GM12864 (cell line): ENCODE results near the gene PPFIA1.

Experiments used
- DNase-seq: peaks from one replicate; pipeline ENCODE4 v3.0.0-alpha.2; 2011; ENCODE audit warnings: low read depth
- H3K4me3 ChIP-seq: 2 replicates; pipeline ENCODE4 v1.5.1; 2011; ENCODE audit warnings: mild to moderate bottlenecking, low read depth, low read length, control low read depth
- TF ChIP-seq, protein P1 (sequence below): IDR thresholded peaks from 2 replicates; pipeline ENCODE4 v1.5.1; 2011; ENCODE audit warnings: low read depth, mild to moderate bottlenecking, moderate library complexity, low read length, control low read depth, inconsistent platforms; ENCODE audit errors: missing control alignments

Gene PPFIA1

DNA sequence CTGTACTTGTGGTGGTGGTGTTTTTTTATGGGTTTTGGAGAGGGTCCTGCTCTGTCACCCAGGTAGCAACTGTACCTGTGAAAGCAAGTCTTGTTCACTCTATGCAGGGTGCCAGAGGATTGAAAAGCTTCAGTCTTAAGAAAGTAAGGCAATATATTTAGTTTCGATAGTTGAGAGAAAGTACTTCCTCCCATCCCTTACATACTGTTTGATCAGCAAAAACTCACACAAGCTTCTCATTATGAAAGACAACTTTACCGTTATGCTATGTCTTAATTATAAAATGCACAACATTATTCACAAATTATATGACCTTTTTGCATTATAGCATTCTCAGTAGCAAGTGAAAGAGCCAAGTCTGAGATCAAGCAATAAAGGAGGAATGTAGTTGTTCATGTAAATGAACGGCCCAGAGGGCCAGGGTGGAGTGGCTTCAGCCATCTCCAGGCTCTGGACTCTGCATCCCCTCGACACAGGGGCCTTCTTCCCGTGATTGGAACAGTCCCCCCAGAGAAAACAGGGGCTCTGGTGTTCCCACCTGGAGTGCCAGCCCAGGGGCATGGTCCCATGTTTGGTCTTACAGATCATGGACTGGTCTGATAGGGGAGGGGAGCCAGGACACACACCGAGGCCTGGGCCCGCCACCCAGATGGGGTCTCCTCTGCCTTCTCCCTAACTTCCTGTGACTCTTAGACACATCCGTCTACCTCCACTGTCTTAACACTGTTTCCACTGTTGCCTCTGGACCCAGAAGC, 89.1 kb downstream of the PPFIA1 start:
- TF ChIP-seq, protein P1, sequence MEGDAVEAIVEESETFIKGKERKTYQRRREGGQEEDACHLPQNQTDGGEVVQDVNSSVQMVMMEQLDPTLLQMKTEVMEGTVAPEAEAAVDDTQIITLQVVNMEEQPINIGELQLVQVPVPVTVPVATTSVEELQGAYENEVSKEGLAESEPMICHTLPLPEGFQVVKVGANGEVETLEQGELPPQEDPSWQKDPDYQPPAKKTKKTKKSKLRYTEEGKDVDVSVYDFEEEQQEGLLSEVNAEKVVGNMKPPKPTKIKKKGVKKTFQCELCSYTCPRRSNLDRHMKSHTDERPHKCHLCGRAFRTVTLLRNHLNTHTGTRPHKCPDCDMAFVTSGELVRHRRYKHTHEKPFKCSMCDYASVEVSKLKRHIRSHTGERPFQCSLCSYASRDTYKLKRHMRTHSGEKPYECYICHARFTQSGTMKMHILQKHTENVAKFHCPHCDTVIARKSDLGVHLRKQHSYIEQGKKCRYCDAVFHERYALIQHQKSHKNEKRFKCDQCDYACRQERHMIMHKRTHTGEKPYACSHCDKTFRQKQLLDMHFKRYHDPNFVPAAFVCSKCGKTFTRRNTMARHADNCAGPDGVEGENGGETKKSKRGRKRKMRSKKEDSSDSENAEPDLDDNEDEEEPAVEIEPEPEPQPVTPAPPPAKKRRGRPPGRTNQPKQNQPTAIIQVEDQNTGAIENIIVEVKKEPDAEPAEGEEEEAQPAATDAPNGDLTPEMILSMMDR, result no peak
- DNase-seq, result no peak
- no peak overlapping the region for H3K4me3 ChIP-seq

DNA sequence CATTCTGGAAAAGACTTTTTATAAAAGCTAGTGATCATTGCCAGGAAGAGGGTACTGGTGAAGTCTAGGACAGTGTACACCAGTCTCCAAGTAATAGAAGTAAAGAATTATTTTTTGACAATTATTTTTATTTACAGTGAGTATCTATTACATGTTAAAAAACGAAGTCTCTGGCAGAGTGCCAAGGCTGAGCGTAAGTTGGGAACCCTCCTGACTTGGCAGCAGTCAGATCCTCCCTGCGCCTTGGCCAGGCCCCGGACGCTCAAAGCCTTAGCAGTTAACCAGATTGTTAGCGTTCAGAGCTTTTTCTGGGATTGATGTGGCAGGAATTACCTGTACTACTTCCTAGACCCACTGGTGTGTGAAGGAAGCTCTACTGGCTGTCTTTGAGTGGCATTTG, 89.7 kb downstream of the PPFIA1 start:
- TF ChIP-seq, protein P1, result no peak
- no peak for DNase-seq
- H3K4me3 ChIP-seq, result no peak overlapping the region

DNA sequence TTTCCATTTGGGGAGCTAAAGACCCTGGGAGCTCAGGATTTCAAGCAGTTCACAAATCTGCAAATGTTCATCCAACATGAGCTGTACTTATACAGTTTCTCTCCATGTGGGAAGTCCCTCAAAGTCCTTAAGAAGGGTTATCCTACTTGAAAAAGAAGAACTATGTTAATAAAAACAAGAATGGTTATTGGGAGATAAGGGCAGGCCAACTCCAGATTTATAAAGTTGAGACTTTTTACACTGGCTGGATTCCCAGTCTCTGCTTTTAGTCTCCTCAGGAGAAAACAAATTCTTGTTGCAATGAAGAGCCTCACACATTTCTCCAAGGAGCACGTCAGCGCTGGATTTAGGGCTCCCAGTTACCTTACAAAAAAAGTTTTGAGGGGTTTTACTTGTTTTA, 93.7 kb downstream of the PPFIA1 start:
- TF ChIP-seq, protein P1, result no peak
- DNase-seq, result no peak
- no peak overlapping the region for H3K4me3 ChIP-seq

DNA sequence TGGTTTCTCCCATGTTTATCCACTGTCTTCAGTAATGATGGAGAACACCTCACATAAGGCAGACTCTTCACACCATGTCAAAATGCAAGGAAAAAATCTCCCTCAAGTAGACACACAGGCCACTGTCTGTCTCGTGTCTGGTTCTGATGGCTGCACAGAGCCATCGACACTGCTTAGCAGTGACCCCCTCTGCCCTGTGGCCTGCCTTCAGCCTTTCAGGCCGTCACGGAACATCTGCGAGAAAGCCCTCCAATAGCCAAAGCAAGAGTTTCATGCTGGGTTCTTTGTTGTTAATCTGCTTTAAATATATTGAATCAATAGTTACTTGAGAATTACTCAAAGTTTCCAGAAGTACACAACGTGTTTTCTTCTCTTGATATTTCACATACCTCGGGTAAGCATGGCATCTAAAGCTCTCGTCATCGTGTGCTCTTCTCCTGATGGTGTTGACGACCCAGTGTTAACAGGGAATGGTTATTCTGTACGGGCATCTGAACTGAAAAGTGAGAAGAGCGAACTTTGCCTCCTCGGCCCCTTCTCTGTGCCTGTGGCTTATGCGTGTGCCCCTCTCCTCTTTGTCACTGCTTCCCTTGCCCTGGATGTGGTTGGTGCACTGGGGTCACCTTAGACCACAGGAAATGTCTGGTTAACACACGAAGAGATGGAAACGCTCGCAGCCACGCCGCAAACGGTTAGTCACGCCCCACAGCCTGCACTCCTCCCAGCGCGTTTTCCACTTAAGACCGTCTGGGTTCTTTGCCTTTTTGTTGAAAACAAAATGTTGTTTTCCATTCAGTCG, 94.5 kb downstream of the PPFIA1 start:
- no peak overlapping the region for H3K4me3 ChIP-seq
- TF ChIP-seq, protein P1, result no peak
- DNase-seq, result no peak

DNA sequence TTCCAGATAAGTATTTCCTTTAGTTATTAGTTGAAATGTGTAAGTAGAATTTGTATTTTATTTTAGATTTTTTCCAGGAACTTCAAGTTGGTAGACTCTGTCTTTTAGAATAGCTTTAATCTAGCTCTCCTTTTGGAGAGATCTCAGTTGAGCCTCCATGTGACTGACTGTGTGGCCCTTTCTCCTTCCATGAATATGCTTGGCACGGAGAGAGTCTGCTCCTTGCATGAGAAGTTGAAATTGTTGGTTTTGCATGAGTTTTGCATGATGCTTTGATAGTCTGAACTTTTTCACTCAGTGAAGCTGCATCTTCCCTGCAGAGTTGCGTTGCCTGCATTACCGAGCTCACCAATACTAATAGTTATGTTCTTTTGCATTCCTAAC, 95.0 kb downstream of the PPFIA1 start:
- TF ChIP-seq, protein P1, result no peak
- no peak overlapping the region for H3K4me3 ChIP-seq
- DNase-seq, result no peak

DNA sequence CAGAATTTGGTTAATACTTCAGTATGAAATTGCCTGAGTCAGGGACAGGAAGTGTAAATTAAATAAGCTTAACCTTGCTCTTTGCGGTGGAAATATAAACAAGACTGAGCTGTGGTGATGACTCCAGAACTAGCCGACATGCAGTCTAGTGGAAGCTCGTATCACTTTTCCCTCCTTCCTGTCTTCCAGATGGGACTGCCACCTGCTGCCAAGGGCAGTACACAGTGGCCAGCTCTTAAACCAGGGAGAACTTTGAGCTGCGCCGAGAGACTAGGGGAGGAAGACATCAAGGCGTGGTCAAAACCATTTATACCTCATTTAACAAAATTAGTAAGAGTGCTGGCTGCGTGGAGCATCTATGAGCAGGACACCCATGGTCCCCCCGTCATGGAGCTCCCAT, 96.6 kb downstream of the PPFIA1 start:
- TF ChIP-seq, protein P1, result no peak
- no peak overlapping the region for H3K4me3 ChIP-seq
- DNase-seq, result no peak
